Activated CD4-positive, alpha-beta T cell treated with anti-CD3 and anti-CD28 coated beads, Interleukin-2, amount 10 ng/mL, durations not matched to agents 24 days and 14 days (primary cell): ENCODE measurements around the gene RYR3. TPM values are rescaled to one million over a fixed set of nuclear protein-coding genes. Genes with fewer than 3 reads are reported as not detected.

Experiments
- DNase-seq: peaks from one replicate; pipeline ENCODE4 v3.0.0; 2022
- H3K27ac Mint-ChIP-seq: one replicate; pipeline ENCODE4 v1.8.0; 2022; ENCODE audit warnings: mild to moderate bottlenecking, mixed read lengths
- H3K27me3 Mint-ChIP-seq: one replicate; pipeline ENCODE4 v1.8.0; 2022; ENCODE audit warnings: mixed read lengths
- H3K36me3 Mint-ChIP-seq: one replicate; pipeline ENCODE4 v1.8.0; 2022; ENCODE audit warnings: low read depth, mild to moderate bottlenecking, mixed read lengths
- H3K4me1 Mint-ChIP-seq: one replicate; pipeline ENCODE4 v1.8.0; 2021; ENCODE audit warnings: mixed read lengths
- H3K4me3 Mint-ChIP-seq: one replicate; pipeline ENCODE4 v1.8.0; 2022; ENCODE audit warnings: mild to moderate bottlenecking, moderate library complexity, mixed read lengths
- H3K9me3 Mint-ChIP-seq: one replicate; pipeline ENCODE4 v1.8.0; 2021; ENCODE audit warnings: mixed read lengths
- intact Hi-C: fragments of 100-400 bp; cut with micrococcal nuclease; formaldehyde crosslinking; loops from one replicate; pipeline ENCODE4 v1.15.1; 2023
- total RNA-seq: library from RNA; stranded (reverse); gene quantifications from 2 replicates; pipeline ENCODE4 v1.2.3, GENCODE V29; 2022

The RYR3 gene
- total RNA-seq, 1 donor from 2014 or later = not detected

DNA sequence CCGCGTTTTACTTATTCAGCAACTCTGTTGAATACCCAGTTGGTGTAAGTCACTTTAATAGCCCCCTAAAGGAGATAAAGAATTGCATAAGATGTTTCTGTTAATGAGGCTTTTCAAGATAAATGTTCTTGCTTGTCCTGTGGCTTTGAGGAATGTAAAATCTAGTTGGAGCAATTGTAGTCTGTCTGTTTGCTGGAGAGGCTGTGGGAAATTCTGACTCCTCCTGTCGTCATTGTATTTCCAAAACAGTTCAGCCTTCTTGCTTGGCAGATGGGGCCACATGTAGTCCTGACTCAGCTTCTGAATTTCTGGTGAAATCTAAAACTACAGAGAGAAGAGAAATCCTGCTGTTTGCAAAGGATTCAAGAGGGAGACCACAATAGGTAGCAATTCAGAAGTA is 114.4 kb downstream of the RYR3 start:
- no peak overlapping the region for H3K27ac Mint-ChIP-seq
- intact Hi-C loops = no loop called here
- no peak for DNase-seq
- no peaks in the 10 kb centered on the region for H3K36me3 Mint-ChIP-seq
- no peaks in the 10 kb centered on the region for H3K27me3 Mint-ChIP-seq
- no peaks in the 10 kb centered on the region for H3K4me1 Mint-ChIP-seq
- no peak overlapping the region for H3K4me3 Mint-ChIP-seq
- no peaks in the 10 kb centered on the region for H3K9me3 Mint-ChIP-seq

DNA sequence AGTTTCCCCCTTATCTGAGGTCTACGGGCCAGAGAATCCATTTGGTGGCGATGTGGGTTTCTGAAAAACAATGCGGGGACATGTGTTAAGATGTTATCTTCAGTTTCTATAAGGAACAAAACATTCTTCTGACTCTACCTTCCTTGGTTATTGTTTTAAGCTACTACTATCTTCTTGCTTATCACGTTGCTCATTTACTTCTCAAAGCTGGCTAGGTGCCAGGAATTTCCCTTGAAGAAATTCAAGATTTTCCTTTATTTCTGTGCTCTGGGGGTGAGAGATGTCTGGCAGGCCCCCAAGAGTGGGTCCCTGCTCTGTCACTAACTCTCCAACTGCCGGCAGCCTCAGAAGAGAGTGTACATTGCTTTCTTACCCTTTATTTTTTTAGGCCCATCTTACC is 119.8 kb downstream of the RYR3 start:
- Mint-ChIP-seq H3K36me3 (no peaks in the 10 kb centered on the region), H3K9me3 (no peaks in the 10 kb centered on the region), H3K27ac (no peak overlapping the region), H3K27me3 (no peaks in the 10 kb centered on the region), H3K4me3 (no peak overlapping the region), H3K4me1 (no peaks in the 10 kb centered on the region)
- no peak for DNase-seq
- intact Hi-C loops = no loop called here

DNA sequence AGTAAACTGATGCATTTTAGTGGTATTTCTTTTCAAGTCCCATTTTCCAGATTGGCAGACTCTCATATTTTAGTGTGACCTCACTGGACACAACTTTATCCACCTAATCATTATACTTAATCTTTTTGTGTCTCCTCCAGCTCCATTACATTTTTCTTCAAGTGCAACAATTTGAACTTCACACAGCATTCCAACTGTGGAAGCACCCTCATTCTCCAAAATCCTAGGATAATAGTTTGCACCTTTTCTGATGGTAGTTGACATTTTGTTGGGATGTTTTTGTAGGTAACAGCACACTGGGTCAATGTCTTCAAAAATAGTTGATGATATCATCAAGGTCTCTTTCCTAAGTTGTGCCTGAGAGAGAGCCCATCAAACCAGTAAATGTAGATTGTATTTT is 123.1 kb downstream of the RYR3 start:
- Mint-ChIP-seq H3K27ac (no peak overlapping the region), H3K4me1 (no peaks in the 10 kb centered on the region), H3K9me3 (no peaks in the 10 kb centered on the region), H3K4me3 (no peak overlapping the region), H3K27me3 (no peaks in the 10 kb centered on the region), H3K36me3 (no peaks in the 10 kb centered on the region)
- intact Hi-C loops = no loop called here
- DNase-seq = no peak

DNA sequence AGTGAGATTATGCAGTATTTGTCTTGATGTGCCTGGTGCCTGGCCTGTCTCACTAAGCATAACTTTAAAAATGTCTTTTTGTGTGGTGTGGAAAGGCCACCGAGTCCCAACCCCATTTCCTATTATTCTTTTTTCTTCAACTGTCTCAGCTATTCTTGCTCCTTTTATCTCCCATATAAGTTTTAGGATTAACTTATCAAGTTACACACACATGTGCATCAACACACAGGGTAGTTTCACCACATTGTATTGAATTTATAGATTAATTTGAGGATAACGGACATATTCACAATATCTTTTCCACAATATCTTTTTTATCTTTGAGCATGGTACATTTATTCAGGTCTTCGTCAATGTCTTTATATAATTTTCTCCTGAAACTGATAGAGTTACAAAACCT is 127.6 kb downstream of the RYR3 start:
- peaks cover 2% of the 10 kb centered on the region for H3K27me3 Mint-ChIP-seq

DNA sequence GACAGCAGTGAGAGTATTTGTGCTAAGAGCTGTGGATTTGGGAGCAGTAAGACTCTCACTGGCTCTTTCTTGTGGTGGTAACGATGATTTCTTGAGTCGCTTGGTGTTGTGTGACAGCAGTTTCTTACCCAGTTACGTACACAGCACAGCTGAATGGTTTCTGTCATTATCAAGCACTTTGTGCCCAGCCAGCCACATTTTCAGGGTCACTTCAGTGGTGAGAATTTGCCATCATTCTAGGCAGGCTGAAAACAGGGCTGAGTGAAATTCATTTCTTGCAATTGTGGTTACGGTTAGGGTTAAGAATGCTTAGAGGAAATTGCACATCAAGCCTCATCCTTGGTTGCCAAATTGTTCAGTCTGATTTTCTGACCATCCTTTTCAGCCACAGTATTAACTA is 130.1 kb downstream of the RYR3 start:
- Mint-ChIP-seq H3K27me3 (peaks cover 6% of the 10 kb centered on the region), H3K4me3 (no peak overlapping the region), H3K27ac (no peak overlapping the region), H3K36me3 (no peaks in the 10 kb centered on the region), H3K9me3 (no peaks in the 10 kb centered on the region), H3K4me1 (no peaks in the 10 kb centered on the region)
- no peak for DNase-seq
- intact Hi-C loops = no loop called here

More for the DNA sequence above, 127.6 kb downstream of the RYR3 start:
- no peak for DNase-seq
- H3K4me3 Mint-ChIP-seq = no peak overlapping the region
- no peak overlapping the region for H3K27ac Mint-ChIP-seq
- no peaks in the 10 kb centered on the region for H3K9me3 Mint-ChIP-seq
- H3K36me3 Mint-ChIP-seq = no peaks in the 10 kb centered on the region
- no peaks in the 10 kb centered on the region for H3K4me1 Mint-ChIP-seq
- intact Hi-C loops = no loop called here

DNA sequence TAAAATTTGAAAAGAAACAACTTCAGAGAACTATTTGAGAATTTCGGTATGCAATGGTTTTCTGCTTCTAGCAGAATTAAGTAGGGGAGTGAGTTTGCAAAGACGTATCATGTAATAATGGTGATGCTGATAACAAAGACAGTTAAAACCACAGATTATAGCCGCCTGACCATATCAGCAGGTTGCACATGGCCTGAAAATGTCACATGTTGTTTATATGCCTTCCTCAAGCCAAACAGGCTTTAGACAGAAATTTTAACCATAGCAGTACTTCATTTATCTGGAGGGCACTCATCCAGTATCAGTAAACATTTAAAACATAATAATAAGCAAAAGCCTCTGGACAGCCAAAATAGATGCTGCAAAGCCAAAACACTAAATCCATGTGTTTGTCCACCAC is 131.7 kb downstream of the RYR3 start:
- Mint-ChIP-seq H3K4me1 (no peaks in the 10 kb centered on the region), H3K27me3 (peaks cover 8% of the 10 kb centered on the region), H3K36me3 (no peaks in the 10 kb centered on the region), H3K27ac (no peak overlapping the region), H3K9me3 (no peaks in the 10 kb centered on the region), H3K4me3 (no peak overlapping the region)
- intact Hi-C loops = no loop called here
- no peak for DNase-seq

DNA sequence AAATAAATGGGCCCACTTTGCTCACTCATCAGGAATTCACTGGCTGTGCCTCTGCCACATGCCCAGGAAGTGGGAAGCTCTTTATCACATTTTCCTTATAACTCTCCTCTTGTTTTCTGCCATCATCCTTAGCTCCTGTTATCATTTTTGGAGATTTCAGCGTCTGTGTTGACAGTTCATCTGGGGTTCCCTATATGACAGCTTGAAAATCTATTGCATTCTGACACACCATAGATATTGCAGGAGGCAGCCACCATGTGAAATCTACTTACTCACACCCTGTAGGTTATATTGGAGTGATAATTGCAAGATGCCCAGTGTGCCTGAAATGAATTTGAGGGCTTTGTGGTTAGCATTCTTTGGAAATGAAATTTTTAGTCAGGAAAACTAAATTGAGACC is 132.9 kb downstream of the RYR3 start:
- no peak for DNase-seq
- H3K9me3 Mint-ChIP-seq = no peaks in the 10 kb centered on the region
- H3K36me3 Mint-ChIP-seq = no peaks in the 10 kb centered on the region
- H3K4me1 Mint-ChIP-seq = no peaks in the 10 kb centered on the region
- intact Hi-C loops = no loop called here
- H3K27me3 Mint-ChIP-seq = peaks cover 8% of the 10 kb centered on the region
- no peak overlapping the region for H3K27ac Mint-ChIP-seq
- H3K4me3 Mint-ChIP-seq = no peak overlapping the region

DNA sequence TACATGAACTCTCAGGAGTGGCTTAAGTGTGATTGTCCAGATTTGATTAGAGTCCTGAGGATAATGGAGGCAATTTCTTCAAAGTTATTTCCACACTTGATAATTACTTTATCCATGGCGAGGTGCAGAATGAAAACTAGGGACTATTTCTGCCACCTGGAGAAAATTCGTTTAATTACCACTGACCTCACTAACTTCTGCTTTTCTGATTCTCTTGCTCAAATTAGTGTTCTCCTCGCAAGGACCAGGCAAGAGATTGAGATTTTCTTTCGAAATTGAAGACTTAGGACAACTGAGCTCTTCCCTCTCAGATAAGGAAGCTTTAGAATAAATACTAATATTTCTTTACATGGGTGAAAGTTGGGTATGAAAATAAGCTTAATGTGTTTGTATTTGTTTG is 135.2 kb downstream of the RYR3 start:
- intact Hi-C loops = no loop called here
- no peak for DNase-seq
- no peaks in the 10 kb centered on the region for H3K4me1 Mint-ChIP-seq
- no peak overlapping the region for H3K27ac Mint-ChIP-seq
- no peak overlapping the region for H3K4me3 Mint-ChIP-seq
- peaks cover 11% of the 10 kb centered on the region for H3K27me3 Mint-ChIP-seq
- H3K36me3 Mint-ChIP-seq = no peaks in the 10 kb centered on the region
- H3K9me3 Mint-ChIP-seq = no peaks in the 10 kb centered on the region

DNA sequence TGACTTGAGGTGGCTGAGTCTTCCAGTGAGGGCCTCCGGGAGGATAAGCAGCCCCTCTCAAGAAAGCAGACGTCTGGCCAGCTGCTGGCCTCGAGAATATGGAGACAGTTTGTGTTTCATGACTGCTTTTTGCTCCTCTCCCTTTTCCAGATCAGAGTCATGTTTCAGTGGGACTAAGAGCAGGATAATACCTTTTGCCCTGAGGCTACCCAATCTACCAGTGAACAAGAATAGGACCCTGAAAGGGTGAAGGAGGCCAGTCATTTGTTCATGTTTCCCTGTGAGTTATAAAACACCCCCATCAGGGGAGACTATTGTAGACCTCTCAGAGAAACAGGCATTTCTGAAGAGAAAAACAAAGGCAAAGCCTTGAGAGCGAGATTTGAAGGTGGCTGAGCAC is 137.4 kb downstream of the RYR3 start:
- no peak overlapping the region for H3K27ac Mint-ChIP-seq
- intact Hi-C loops = no loop called here
- H3K4me3 Mint-ChIP-seq = no peak overlapping the region
- H3K4me1 Mint-ChIP-seq = no peaks in the 10 kb centered on the region
- peaks cover 11% of the 10 kb centered on the region for H3K27me3 Mint-ChIP-seq
- no peaks in the 10 kb centered on the region for H3K9me3 Mint-ChIP-seq
- no peak for DNase-seq
- no peaks in the 10 kb centered on the region for H3K36me3 Mint-ChIP-seq

DNA sequence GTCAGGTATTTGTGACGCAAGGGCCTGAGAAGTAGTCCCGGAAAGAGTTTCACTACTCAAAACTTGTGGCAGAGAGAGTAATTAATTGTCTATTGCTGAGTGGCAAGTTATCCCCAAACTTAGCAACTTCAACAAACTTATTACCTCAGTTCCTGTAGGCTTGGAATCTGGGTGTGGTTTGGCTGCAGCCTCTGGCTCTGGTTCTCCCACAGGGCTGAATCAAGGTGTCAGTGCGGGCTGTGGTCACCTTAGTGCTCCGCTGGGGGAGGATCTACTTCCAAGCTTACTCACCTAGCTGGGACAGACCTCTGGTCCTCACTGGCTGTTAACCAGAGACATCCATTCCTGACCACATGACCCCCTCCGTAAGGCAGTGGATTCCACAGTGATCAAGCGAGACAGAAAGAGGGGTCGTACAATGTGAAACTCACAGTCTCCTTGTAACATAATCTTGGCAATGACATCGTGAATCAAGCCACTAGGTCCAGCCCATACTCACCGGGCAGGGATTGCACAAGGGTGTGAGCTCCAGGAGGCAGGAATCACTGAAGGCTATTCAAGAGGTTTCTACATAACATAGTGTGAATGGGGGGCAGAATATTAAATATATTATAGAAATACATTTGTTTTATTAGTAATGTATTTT is 138.3 kb downstream of the RYR3 start:
- H3K9me3 Mint-ChIP-seq = no peaks in the 10 kb centered on the region
- no peak for DNase-seq
- H3K36me3 Mint-ChIP-seq = no peaks in the 10 kb centered on the region
- H3K4me1 Mint-ChIP-seq = no peaks in the 10 kb centered on the region
- H3K27ac Mint-ChIP-seq = no peak overlapping the region
- intact Hi-C loops = no loop called here
- H3K27me3 Mint-ChIP-seq = peaks cover 11% of the 10 kb centered on the region
- no peak overlapping the region for H3K4me3 Mint-ChIP-seq

DNA sequence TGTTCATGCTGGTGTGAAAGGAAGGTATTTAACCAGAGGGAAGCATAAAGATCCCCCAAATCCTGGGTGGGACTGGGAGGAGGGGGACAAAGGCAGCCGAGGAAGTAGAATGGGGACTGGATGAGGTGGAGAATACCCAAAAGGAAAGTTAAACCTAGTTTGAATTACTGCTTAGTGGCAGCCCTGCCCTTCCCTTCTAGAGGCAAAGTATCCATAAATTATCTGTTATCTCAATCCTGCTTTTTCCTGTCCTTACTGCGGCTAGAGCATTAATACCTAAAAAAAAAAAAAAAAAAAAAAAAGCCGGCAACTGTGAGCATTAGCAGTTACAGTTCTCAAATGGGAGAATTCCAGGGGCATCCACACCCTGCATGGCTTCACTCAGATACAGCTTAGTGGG is 139.0 kb downstream of the RYR3 start:
- intact Hi-C loops = no loop called here
- no peaks in the 10 kb centered on the region for H3K9me3 Mint-ChIP-seq
- H3K36me3 Mint-ChIP-seq = no peaks in the 10 kb centered on the region
- no peak overlapping the region for H3K27ac Mint-ChIP-seq
- H3K4me3 Mint-ChIP-seq = no peak overlapping the region
- H3K4me1 Mint-ChIP-seq = no peaks in the 10 kb centered on the region
- H3K27me3 Mint-ChIP-seq = peaks cover 8% of the 10 kb centered on the region
- DNase-seq = no peak

DNA sequence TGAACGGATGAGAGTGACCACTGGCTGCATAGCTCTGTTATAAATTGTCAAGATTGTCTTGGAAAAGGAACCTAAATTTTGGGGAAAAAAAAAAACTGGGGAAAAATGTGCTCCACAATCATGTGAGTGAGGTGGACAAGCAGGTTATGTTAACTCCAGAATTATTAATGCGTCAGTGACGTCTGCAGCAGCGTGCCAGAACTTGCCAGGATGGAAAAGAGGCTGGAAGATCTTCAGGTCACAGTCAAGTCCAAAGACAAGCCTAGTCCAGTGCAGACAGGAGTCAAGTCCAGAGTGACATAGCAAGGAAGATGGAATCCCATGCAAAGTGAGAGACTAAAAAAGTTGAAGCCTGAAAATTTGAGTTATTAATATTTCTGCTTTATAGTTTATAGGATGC is 140.6 kb downstream of the RYR3 start:
- no peak for DNase-seq
- intact Hi-C loops = no loop called here
- Mint-ChIP-seq H3K9me3 (no peaks in the 10 kb centered on the region), H3K36me3 (no peaks in the 10 kb centered on the region), H3K4me1 (no peaks in the 10 kb centered on the region), H3K4me3 (no peak overlapping the region), H3K27me3 (peaks cover 5% of the 10 kb centered on the region), H3K27ac (no peak overlapping the region)

DNA sequence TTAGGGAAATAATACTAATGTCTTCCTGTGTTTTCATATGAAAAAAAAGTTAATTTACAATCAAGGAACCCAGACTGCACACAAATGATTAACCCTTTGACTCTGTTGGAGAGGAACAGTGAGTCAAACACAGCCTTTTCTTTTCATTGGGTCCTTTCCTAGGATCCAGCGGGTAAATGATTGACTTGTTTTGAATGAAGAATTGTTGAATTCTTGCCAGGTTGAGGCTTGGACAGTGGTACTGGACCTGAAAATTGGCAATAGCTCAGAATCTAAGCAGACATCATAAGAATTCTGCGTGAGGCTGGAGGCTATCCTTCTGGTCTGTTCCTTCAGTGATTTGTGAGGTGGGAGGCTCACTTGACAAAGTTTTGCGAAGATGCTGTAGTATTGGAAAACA is 143.0 kb downstream of the RYR3 start:
- no peak for DNase-seq
- Mint-ChIP-seq H3K9me3 (no peaks in the 10 kb centered on the region), H3K27ac (no peak overlapping the region), H3K4me1 (no peaks in the 10 kb centered on the region), H3K36me3 (no peaks in the 10 kb centered on the region), H3K27me3 (peaks cover 5% of the 10 kb centered on the region), H3K4me3 (no peak overlapping the region)
- intact Hi-C loops = no loop called here

DNA sequence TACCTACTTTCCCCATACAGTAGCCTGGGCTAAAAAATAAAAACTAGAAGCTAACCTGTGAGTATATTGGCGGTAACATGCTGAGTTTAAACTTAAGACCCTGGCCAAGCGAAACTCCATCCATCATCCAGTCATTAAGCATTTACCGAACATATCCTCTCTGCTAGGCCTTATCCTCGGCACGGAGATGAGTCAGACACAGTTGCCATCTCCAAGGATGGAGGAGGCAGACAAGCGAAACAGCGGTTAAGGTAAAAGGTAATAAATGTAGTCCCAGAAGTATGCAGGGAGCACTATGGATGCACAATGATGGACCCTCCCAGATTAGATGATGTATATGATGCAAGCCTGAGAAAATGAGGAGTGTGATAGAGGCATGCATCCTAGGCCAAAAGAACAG is 143.6 kb downstream of the RYR3 start:
- H3K4me3 Mint-ChIP-seq = no peak overlapping the region
- intact Hi-C loops = no loop called here
- no peaks in the 10 kb centered on the region for H3K36me3 Mint-ChIP-seq
- H3K4me1 Mint-ChIP-seq = no peaks in the 10 kb centered on the region
- no peaks in the 10 kb centered on the region for H3K9me3 Mint-ChIP-seq
- no peak for DNase-seq
- H3K27me3 Mint-ChIP-seq = peaks cover 5% of the 10 kb centered on the region
- no peak overlapping the region for H3K27ac Mint-ChIP-seq

DNA sequence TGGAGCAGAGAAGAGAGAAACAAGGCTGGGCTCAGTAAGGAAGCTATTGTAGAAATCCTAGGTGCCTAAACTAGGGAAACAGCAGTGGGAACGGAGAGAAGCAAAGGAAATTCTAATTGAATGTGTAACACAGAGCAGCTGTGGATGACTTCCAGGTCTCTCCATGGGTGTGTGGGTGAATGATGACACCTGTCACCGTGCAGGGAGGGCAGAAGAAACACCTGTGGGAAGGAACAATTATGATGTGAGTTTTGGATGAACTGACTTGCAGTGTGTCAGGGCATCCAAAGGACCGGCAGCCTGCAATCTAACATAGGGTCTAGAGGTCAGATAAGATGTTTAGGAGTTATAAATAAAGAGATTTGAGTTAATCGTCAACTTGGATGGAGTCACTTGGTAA is 144.2 kb downstream of the RYR3 start:
- Mint-ChIP-seq H3K4me1 (no peaks in the 10 kb centered on the region), H3K27ac (no peak overlapping the region), H3K27me3 (peaks cover 2% of the 10 kb centered on the region), H3K36me3 (no peaks in the 10 kb centered on the region), H3K4me3 (no peak overlapping the region), H3K9me3 (no peaks in the 10 kb centered on the region)
- DNase-seq = no peak
- intact Hi-C loops = no loop called here
